CD4-positive, alpha-beta T cell (primary cell): Measurements from ENCODE around the gene MTMR2. TPM values are rescaled to one million over a fixed set of nuclear protein-coding genes. Genes with fewer than 3 reads are reported as not detected.

ENCODE experiments used
- ATAC-seq: fragments of 200-7000 bp; cut with Tn5 transposase; one replicate; pipeline ENCODE4 v1.10.0; 2022; ENCODE audit warnings: mild to moderate bottlenecking; ENCODE audit not compliant: poor library complexity
- CTCF ChIA-PET: fragments of 350-600 bp; sonication (Branson Sonifier 250); formaldehyde crosslinking; loops from one replicate; lab custom pipeline; 2021; ENCODE audit warnings: antibody characterized with exemption, inconsistent platforms; lab: Charles Lee
- POLR2A ChIA-PET: fragments of 350-600 bp; sonication (Branson Sonifier 250); formaldehyde crosslinking; loops from one replicate; lab custom pipeline; 2021; ENCODE audit warnings: antibody characterized with exemption, inconsistent platforms; lab: Charles Lee
- DNase-seq, 14 experiments: peaks; one replicate each; pipeline ENCODE4 v3.0.0-alpha.2; 2013 to 2020; ENCODE audit warnings: mixed read lengths in 2 of 14
- H3K27ac ChIP-seq, 2 donors: one replicate each; pipeline versions ENCODE4 v1.5.1 to v1.7.0; 2013; ENCODE audit warnings: low read length in 2 of 2, low read depth in 1 of 2, mild to moderate bottlenecking in 1 of 2
- H3K27me3 ChIP-seq, 2 experiments: 1 replicate in 1 of 2; 2 replicates in 1 of 2; pipeline versions ENCODE4 v1.6.1 to v1.7.0; 2013; ENCODE audit warnings: low read length in 2 of 2, control low read depth in 1 of 2, mild to moderate bottlenecking in 1 of 2, moderate library complexity in 1 of 2; ENCODE audit not compliant: insufficient read depth in 2 of 2, control insufficient read depth in 1 of 2
- H3K36me3 ChIP-seq: one replicate; pipeline ENCODE4 v1.6.1; 2013; ENCODE audit warnings: low read length, control low read depth; ENCODE audit not compliant: insufficient read depth
- H3K4me1 ChIP-seq: one replicate; pipeline ENCODE4 v1.6.1; 2013; ENCODE audit warnings: low read length, control low read depth; ENCODE audit not compliant: insufficient read depth
- H3K4me3 ChIP-seq: one replicate; pipeline ENCODE4 v1.5.1; 2013; ENCODE audit warnings: mild to moderate bottlenecking, low read length, moderate library complexity
- H3K9me3 ChIP-seq, 2 experiments: 1 replicate in 1 of 2; 2 replicates in 1 of 2; pipeline versions ENCODE4 v1.6.1 to v1.7.0; 2013; ENCODE audit warnings: low read length in 2 of 2, mild to moderate bottlenecking in 2 of 2, control low read depth in 1 of 2, moderate library complexity in 1 of 2; ENCODE audit not compliant: control insufficient read depth in 1 of 2, insufficient read depth in 1 of 2
- H3K27ac Mint-ChIP-seq: one replicate; pipeline ENCODE4 v1.8.0; 2020; ENCODE audit warnings: mixed read lengths
- H3K27me3 Mint-ChIP-seq: one replicate; pipeline ENCODE4 v1.8.0; 2021; ENCODE audit warnings: mixed read lengths
- H3K36me3 Mint-ChIP-seq: one replicate; pipeline ENCODE4 v1.8.0; 2021; ENCODE audit warnings: low read depth, mixed read lengths
- H3K4me1 Mint-ChIP-seq: one replicate; pipeline ENCODE4 v1.8.0; 2021; ENCODE audit warnings: low read depth, mixed read lengths
- H3K4me3 Mint-ChIP-seq: one replicate; pipeline ENCODE4 v1.8.0; 2020; ENCODE audit warnings: mild to moderate bottlenecking, mixed read lengths
- H3K9me3 Mint-ChIP-seq: one replicate; pipeline ENCODE4 v1.8.0; 2020; ENCODE audit warnings: mixed read lengths
- intact Hi-C, 2 experiments: fragments of 100-400 bp; cut with DNase I in 1 of 2; cut with micrococcal nuclease in 1 of 2; formaldehyde crosslinking; loops; one replicate each; pipeline versions ENCODE4 v1.15.1 to v1.9.0; 2023 to 2025; cut with DNase I, micrococcal nuclease
- total RNA-seq, 174 experiments: library from RNA in 2 of 174; stranded (reverse) in 2 of 174; gene quantifications; one replicate each; pipeline ENCODE4 v1.2.3 and lab custom pipeline; 2021 to 2026
- TF ChIP-seq, protein P1 (sequence below): fragments of 200-600 bp; IDR thresholded peaks from one replicate; pipeline ENCODE4 v1.8.0; 2022; ENCODE audit warnings: antibody characterized with exemption, mild to moderate bottlenecking

Gene MTMR2
- total RNA-seq, 2 experiments from 2014 or later = 6.6 to 6.9 TPM

DNA sequence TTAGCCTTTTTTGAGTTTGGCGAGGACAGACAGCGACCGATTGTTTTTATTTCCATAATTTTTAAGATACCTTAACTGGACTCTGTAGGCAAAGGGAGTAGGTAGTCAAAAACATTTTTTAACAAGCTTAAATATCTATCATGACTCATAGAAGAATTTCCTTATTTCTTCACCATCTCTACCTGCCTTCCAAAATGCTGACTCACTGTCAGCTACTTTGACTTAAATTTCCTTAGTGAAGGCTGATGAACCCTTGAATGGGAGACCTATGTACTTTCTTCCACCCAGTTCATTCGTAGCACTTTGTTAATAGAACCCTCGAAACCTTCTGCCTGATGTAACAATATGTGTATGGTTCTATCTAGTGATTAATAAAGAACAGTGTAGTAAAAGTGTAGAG is 1.1 kb upstream of the MTMR2 start:
- peaks cover 9% of the 10 kb centered on the region for H3K27me3 Mint-ChIP-seq
- DNase-seq (no peak), ATAC-seq (no peak)
- intact Hi-C loops = loop anchor here in 1 of 2 experiments (2.0 kb wide), 1 partner anchor 58 kb away; no protein-coding TSS in a partner anchor
- H3K36me3 ChIP-seq = no peaks in the 10 kb centered on the region
- no peak overlapping the region for H3K27ac Mint-ChIP-seq
- H3K9me3 Mint-ChIP-seq = no peaks in the 10 kb centered on the region
- peaks cover 9% of the 10 kb centered on the region for H3K4me1 ChIP-seq
- peak overlapping the region; percentile 57 for H3K4me3 Mint-ChIP-seq
- no peak overlapping the region for H3K4me3 ChIP-seq
- ChIA-PET CTCF (no interaction called here), POLR2A (interaction anchor here (0.7 kb wide), 1 partner anchor 382 kb away, joined by 3 read pairs; no protein-coding TSS in a partner anchor)
- no peaks in the 10 kb centered on the region for H3K27me3 ChIP-seq
- peaks cover 12% of the 10 kb centered on the region for H3K36me3 Mint-ChIP-seq
- peaks cover 0 to under 1% of the 10 kb centered on the region in 2 experiments for H3K9me3 ChIP-seq
- no peak overlapping the region for H3K27ac ChIP-seq
- peaks cover 33% of the 10 kb centered on the region for H3K4me1 Mint-ChIP-seq
- TF ChIP-seq, protein P1, sequence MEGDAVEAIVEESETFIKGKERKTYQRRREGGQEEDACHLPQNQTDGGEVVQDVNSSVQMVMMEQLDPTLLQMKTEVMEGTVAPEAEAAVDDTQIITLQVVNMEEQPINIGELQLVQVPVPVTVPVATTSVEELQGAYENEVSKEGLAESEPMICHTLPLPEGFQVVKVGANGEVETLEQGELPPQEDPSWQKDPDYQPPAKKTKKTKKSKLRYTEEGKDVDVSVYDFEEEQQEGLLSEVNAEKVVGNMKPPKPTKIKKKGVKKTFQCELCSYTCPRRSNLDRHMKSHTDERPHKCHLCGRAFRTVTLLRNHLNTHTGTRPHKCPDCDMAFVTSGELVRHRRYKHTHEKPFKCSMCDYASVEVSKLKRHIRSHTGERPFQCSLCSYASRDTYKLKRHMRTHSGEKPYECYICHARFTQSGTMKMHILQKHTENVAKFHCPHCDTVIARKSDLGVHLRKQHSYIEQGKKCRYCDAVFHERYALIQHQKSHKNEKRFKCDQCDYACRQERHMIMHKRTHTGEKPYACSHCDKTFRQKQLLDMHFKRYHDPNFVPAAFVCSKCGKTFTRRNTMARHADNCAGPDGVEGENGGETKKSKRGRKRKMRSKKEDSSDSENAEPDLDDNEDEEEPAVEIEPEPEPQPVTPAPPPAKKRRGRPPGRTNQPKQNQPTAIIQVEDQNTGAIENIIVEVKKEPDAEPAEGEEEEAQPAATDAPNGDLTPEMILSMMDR = no peak

DNA sequence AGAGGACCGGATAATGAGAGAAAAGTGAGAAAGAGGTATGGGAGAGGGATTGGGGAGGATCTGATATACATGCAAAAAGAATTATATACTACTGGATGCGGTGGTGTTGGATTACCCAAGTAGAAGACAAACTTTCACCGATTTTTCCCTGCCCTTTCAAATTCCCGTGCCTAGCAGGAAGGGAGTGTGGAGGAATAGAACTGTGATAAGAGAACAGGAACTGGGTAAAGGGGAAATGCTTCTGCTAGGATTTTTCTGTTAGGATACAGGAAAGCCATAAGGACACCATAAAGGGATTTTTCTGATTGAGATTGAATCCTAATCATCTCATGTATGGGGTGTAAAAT is 480 bp upstream of the MTMR2 start:
- Histone ChIP-seq H3K27ac (peak overlapping the region in 1 of 2 donors; percentile 77), H3K4me1 (peaks cover 9% of the 10 kb centered on the region), H3K36me3 (no peaks in the 10 kb centered on the region), H3K27me3 (no peaks in the 10 kb centered on the region), H3K4me3 (peak overlapping the region; percentile 98), H3K9me3 (no peaks in the 10 kb centered on the region)
- Mint-ChIP-seq H3K27me3 (peaks cover 9% of the 10 kb centered on the region), H3K4me1 (peaks cover 33% of the 10 kb centered on the region), H3K4me3 (peak overlapping the region; percentile 95), H3K36me3 (peaks cover 12% of the 10 kb centered on the region), H3K9me3 (no peaks in the 10 kb centered on the region), H3K27ac (peak overlapping the region; percentile 74)
- intact Hi-C loops = loop anchor here in 1 of 2 experiments (2.0 kb wide), 1 partner anchor 58 kb away; no protein-coding TSS in a partner anchor
- CTCF ChIA-PET = no interaction called here
- ATAC-seq (no peak), DNase-seq (peak in 1 of 14 experiments; percentile 2)
- TF ChIP-seq, protein P1 = no peak
- POLR2A ChIA-PET = no interaction called here

DNA sequence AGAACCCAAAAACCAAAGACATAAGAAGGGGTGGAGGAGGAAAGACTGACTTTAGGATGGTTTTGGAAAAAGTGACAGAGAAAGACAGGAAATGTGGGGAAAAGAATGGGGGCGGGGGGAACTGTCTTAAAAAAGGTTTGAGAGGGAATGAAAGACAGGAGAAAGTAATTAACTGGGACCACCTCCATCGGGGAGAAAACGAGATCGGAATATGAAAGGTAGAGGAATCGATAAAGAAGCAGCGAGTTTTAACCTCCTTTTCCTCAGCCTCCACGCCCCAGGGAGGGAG is 524 bp downstream of the MTMR2 start:
- H3K36me3 Mint-ChIP-seq = peaks cover 12% of the 10 kb centered on the region
- H3K27ac Mint-ChIP-seq = peak overlapping the region; percentile 74
- H3K27me3 ChIP-seq = no peaks in the 10 kb centered on the region
- peaks cover 9% of the 10 kb centered on the region for H3K4me1 ChIP-seq
- H3K4me3 ChIP-seq = peak overlapping the region; percentile 98
- ATAC-seq (no peak), DNase-seq (no peak)
- no peaks in the 10 kb centered on the region for H3K9me3 ChIP-seq
- peaks cover 33% of the 10 kb centered on the region for H3K4me1 Mint-ChIP-seq
- intact Hi-C loops = no loop called here
- no peaks in the 10 kb centered on the region for H3K36me3 ChIP-seq
- H3K27ac ChIP-seq = peak overlapping the region; percentile 27 to 77
- H3K4me3 Mint-ChIP-seq = peak overlapping the region; percentile 95
- no peaks in the 10 kb centered on the region for H3K9me3 Mint-ChIP-seq
- TF ChIP-seq, protein P1 = no peak
- ChIA-PET CTCF (no interaction called here), POLR2A (interaction anchor here (0.7 to 1.0 kb wide), 2 partner anchors 420 to 857 kb away, joined by 3 to 4 read pairs; partner anchors contain the start of genes MAML2 and SRSF8)
- H3K27me3 Mint-ChIP-seq = peaks cover 9% of the 10 kb centered on the region
